GM12864 (cell line): Measurements from ENCODE around the gene TMEM184A.

Experiments used
- DNase-seq: peaks from one replicate; pipeline ENCODE4 v3.0.0-alpha.2; 2011; ENCODE audit warnings: low read depth
- H3K4me3 ChIP-seq: 2 replicates; pipeline ENCODE4 v1.5.1; 2011; ENCODE audit warnings: mild to moderate bottlenecking, low read depth, low read length, control low read depth
- TF ChIP-seq, protein P1 (sequence below): IDR thresholded peaks from 2 replicates; pipeline ENCODE4 v1.5.1; 2011; ENCODE audit warnings: low read depth, mild to moderate bottlenecking, moderate library complexity, low read length, control low read depth, inconsistent platforms; ENCODE audit errors: missing control alignments

TMEM184A gene

DNA sequence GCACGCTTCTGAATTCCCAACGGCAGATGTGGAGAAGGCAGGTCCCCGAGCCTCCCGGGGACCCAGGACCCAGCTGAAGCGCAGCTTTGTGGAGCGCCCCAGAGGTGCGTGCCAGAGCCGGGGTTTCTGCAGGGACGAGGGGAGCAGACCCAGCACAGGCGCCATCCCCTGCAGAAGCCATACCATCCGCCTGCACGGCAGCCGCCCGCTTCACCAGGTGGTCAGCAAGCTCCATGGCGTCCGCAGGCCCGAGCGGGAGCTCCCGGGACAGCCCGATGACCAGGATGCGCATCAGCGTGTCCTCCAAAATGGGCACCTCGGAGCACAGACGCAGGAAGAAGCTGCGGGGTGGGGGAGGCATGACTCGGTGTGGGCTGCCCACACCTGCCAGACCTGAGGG, 62.4 kb downstream of the TMEM184A start:
- DNase-seq, result no peak
- H3K4me3 ChIP-seq, result no peak overlapping the region
- TF ChIP-seq, protein P1, sequence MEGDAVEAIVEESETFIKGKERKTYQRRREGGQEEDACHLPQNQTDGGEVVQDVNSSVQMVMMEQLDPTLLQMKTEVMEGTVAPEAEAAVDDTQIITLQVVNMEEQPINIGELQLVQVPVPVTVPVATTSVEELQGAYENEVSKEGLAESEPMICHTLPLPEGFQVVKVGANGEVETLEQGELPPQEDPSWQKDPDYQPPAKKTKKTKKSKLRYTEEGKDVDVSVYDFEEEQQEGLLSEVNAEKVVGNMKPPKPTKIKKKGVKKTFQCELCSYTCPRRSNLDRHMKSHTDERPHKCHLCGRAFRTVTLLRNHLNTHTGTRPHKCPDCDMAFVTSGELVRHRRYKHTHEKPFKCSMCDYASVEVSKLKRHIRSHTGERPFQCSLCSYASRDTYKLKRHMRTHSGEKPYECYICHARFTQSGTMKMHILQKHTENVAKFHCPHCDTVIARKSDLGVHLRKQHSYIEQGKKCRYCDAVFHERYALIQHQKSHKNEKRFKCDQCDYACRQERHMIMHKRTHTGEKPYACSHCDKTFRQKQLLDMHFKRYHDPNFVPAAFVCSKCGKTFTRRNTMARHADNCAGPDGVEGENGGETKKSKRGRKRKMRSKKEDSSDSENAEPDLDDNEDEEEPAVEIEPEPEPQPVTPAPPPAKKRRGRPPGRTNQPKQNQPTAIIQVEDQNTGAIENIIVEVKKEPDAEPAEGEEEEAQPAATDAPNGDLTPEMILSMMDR, result no peak

DNA sequence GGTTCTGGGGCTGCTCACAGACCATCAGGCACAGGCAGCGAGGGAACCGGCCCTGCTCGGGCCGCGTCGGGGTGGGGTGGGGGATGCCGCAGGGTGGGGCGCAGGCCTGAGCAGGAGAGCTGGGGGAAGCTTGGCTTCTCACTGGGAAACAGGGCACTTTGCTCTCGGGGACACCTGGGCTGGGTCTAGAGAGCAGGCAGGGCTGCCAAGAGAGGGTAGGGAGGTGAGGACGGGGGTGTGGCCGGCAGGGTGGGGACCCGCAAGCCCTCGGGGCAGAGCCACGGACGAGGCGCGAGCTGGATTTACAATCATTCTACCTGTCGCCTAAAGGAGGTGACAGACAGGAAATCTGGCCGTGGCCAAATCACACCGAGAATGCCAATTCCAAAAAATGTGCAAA, 62.9 kb downstream of the TMEM184A start:
- H3K4me3 ChIP-seq, result no peak overlapping the region
- TF ChIP-seq, protein P1, result no peak
- no peak for DNase-seq

DNA sequence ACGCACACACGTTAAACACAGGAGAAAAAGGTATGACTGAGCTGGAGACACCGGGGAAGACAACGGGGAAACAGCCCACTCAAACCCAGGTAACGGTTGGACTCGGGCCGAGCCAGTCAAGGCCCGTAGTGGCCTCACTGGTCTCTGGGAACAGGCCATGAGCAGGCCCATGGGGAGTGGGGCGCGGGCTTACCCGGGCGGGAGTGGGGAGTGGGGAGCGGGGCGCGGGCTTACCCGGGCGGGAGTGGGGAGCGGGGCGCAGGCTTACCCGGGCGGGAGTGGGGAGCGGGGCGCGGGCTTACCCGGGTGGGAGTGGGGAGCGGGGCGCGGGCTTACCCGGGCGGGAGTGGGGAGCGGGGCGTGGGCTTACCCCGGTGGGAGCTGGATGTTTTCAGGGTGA, 63.4 kb downstream of the TMEM184A start:
- TF ChIP-seq, protein P1, result no peak
- H3K4me3 ChIP-seq, result no peak overlapping the region
- DNase-seq, result no peak
